C4-2B (cell line): ENCODE measurements around the gene SWSAP1.

Experiments used
- CTCF ChIP-seq: fragments of 450-650 bp; conservative IDR thresholded peaks from 2 replicates; pipeline ENCODE4 v1.5.1; 2017; ENCODE audit warnings: mild to moderate bottlenecking
- ZFX ChIP-seq: fragments of 450-650 bp; IDR thresholded peaks from 2 replicates; pipeline ENCODE4 v1.6.1; 2017

GRCh38 chr19:11364296-11364904, 10.1 kb upstream of the SWSAP1 start:
- TF ChIP-seq CTCF = no peak
- TF ChIP-seq ZFX = no peak
